Measurements from ENCODE around the gene CHCHD1.

CHCHD1 gene

GRCh38 chr10:73806176-73806950, 24.5 kb downstream of the CHCHD1 start:
- Histone ChIP-seq H3K4me2 (ENCODE audit: low read depth, low read length) (no peak overlapping the region), H3K9ac (ENCODE audit: low read length) (no peak overlapping the region), H3K9me3 (replicated peaks; ENCODE audit: insufficient read depth, low read length) (no peaks in the 10 kb centered on the region), H3K9me2 (replicated peaks; ENCODE audit: insufficient read depth, low read length) (no peaks in the 10 kb centered on the region), H3K79me2 (ENCODE audit: low read length) (peaks cover 12% of the 10 kb centered on the region), H4K20me1 (ENCODE audit: insufficient read depth, low read length) (no peaks in the 10 kb centered on the region), H3K36me3 (replicated peaks; ENCODE audit: insufficient read depth, low read length) (0 out of 2 replicates have a peak, but pooled peaks cover 5% of the 10 kb centered on the region), H3K27me3 (replicated peaks; ENCODE audit: insufficient read depth, low read length) (no peaks in the 10 kb centered on the region), H3K4me1 (ENCODE audit: low read length) (peaks cover 16% of the 10 kb centered on the region), H3F3A (ENCODE audit: insufficient read depth, low read length) (peaks cover 11% of the 10 kb centered on the region), H3K4me3 (ENCODE audit: low read length) (no peak overlapping the region), H2AFZ (ENCODE audit: low read length) (no peak overlapping the region), H3K27ac (ENCODE audit: low read length) (no peak overlapping the region)
- no peak for TF ChIP-seq EZH2 (optimal IDR thresholded peaks at IDR 0.05; ENCODE audit: low read depth, low read length)
- TF ChIP-seq EZH2phosphoT487 (IDR thresholded peaks at IDR 0.05; ENCODE audit: low read length): no peak
- TF ChIP-seq CTCF (IDR thresholded peaks at IDR 0.05; ENCODE audit: low read length): no peak
- DNase-seq: no peak

GRCh38 chr10:73807471-73807870, 25.6 kb downstream of the CHCHD1 start:
- Histone ChIP-seq H3K4me1 (ENCODE audit: low read length) (peaks cover 16% of the 10 kb centered on the region), H3K4me3 (ENCODE audit: low read length) (no peak overlapping the region), H3K9ac (ENCODE audit: low read length) (no peak overlapping the region), H2AFZ (ENCODE audit: low read length) (no peak overlapping the region), H3K9me3 (replicated peaks; ENCODE audit: insufficient read depth, low read length) (no peaks in the 10 kb centered on the region), H3K79me2 (ENCODE audit: low read length) (peaks cover 12% of the 10 kb centered on the region), H3K4me2 (ENCODE audit: low read depth, low read length) (no peak overlapping the region), H3K36me3 (replicated peaks; ENCODE audit: insufficient read depth, low read length) (0 out of 2 replicates have a peak, but pooled peaks cover under 1% of the 10 kb centered on the region), H3K27ac (ENCODE audit: low read length) (no peak overlapping the region), H3K27me3 (replicated peaks; ENCODE audit: insufficient read depth, low read length) (no peaks in the 10 kb centered on the region), H4K20me1 (ENCODE audit: insufficient read depth, low read length) (no peaks in the 10 kb centered on the region), H3F3A (ENCODE audit: insufficient read depth, low read length) (peaks cover 14% of the 10 kb centered on the region), H3K9me2 (replicated peaks; ENCODE audit: insufficient read depth, low read length) (no peaks in the 10 kb centered on the region)
- DNase-seq: no peak
- TF ChIP-seq CTCF (IDR thresholded peaks at IDR 0.05; ENCODE audit: low read length) (no peak), EZH2 (optimal IDR thresholded peaks at IDR 0.05; ENCODE audit: low read depth, low read length) (no peak), EZH2phosphoT487 (IDR thresholded peaks at IDR 0.05; ENCODE audit: low read length) (no peak)

- H3K4me2 ChIP-seq (ENCODE audit: low read depth, low read length): no peak overlapping the region
- H3K4me1 ChIP-seq (ENCODE audit: low read length): peaks cover 15% of the 10 kb centered on the region
- H4K20me1 ChIP-seq (ENCODE audit: insufficient read depth, low read length): no peaks in the 10 kb centered on the region
- H3K27me3 ChIP-seq (replicated peaks; ENCODE audit: insufficient read depth, low read length): no peaks in the 10 kb centered on the region
- H3K36me3 ChIP-seq (replicated peaks; ENCODE audit: insufficient read depth, low read length): no peaks in the 10 kb centered on the region
- TF ChIP-seq CTCF (IDR thresholded peaks at IDR 0.05; ENCODE audit: low read length): no peak
- H3K9me3 ChIP-seq (replicated peaks; ENCODE audit: insufficient read depth, low read length): no peaks in the 10 kb centered on the region
- peaks cover 18% of the 10 kb centered on the region for H3F3A ChIP-seq (ENCODE audit: insufficient read depth, low read length)
- H3K79me2 ChIP-seq (ENCODE audit: low read length): peaks cover 12% of the 10 kb centered on the region
- H3K27ac ChIP-seq (ENCODE audit: low read length): no peak overlapping the region
- H2AFZ ChIP-seq (ENCODE audit: low read length): no peak overlapping the region
- H3K9me2 ChIP-seq (replicated peaks; ENCODE audit: insufficient read depth, low read length): no peaks in the 10 kb centered on the region
- no peak overlapping the region for H3K9ac ChIP-seq (ENCODE audit: low read length)
- no peak for DNase-seq
- H3K4me3 ChIP-seq (ENCODE audit: low read length): no peak overlapping the region
Measured at GRCh38 chr10:73808021-73808815, 26.4 kb downstream of the CHCHD1 start.
